Loucy (cell line): ENCODE measurements around the gene TMTC1.

ENCODE experiments used
- EZH2phosphoT487 ChIP-seq: fragments of 200-600 bp; IDR thresholded peaks from 2 replicates; pipeline ENCODE4 v1.6.1; 2018; ENCODE audit warnings: antibody characterized with exemption, mild to moderate bottlenecking, moderate library complexity, borderline replicate concordance
- TF ChIP-seq, protein P1 (sequence below): fragments of 200-600 bp; sonication (generic); conservative IDR thresholded peaks from 2 replicates; pipeline ENCODE4 v1.5.1; 2014; ENCODE audit warnings: mild to moderate bottlenecking, antibody characterized with exemption, low read length

DNA sequence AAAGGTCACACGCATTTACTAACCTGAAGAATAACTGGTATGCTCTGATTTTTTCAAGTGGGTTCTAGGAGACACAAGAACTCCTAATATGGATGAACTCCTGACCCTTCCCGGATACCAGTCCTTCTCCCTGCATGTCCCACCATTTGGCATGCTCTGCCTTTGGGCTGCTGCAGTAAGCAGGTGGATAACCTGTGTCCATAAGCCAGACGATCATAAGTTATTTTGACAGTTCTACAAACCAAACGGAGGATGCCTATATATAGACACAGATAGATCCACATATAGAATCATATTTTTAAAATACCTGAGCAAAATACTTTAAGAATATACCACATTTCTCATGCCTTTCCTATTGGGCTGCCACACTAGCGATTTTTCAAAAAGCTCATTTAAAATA, 49.4 kb downstream of the TMTC1 start:
- TF ChIP-seq, protein P1, sequence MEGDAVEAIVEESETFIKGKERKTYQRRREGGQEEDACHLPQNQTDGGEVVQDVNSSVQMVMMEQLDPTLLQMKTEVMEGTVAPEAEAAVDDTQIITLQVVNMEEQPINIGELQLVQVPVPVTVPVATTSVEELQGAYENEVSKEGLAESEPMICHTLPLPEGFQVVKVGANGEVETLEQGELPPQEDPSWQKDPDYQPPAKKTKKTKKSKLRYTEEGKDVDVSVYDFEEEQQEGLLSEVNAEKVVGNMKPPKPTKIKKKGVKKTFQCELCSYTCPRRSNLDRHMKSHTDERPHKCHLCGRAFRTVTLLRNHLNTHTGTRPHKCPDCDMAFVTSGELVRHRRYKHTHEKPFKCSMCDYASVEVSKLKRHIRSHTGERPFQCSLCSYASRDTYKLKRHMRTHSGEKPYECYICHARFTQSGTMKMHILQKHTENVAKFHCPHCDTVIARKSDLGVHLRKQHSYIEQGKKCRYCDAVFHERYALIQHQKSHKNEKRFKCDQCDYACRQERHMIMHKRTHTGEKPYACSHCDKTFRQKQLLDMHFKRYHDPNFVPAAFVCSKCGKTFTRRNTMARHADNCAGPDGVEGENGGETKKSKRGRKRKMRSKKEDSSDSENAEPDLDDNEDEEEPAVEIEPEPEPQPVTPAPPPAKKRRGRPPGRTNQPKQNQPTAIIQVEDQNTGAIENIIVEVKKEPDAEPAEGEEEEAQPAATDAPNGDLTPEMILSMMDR: no peak
- no peak for TF ChIP-seq EZH2phosphoT487
